ENCODE results near the gene POLR3B.
"Not testable (repeated sequence)": the region's sequence is repeated elsewhere in the genome, so short reads cannot be mapped to it uniquely, and the experiment has no call there.

The POLR3B gene

DNA sequence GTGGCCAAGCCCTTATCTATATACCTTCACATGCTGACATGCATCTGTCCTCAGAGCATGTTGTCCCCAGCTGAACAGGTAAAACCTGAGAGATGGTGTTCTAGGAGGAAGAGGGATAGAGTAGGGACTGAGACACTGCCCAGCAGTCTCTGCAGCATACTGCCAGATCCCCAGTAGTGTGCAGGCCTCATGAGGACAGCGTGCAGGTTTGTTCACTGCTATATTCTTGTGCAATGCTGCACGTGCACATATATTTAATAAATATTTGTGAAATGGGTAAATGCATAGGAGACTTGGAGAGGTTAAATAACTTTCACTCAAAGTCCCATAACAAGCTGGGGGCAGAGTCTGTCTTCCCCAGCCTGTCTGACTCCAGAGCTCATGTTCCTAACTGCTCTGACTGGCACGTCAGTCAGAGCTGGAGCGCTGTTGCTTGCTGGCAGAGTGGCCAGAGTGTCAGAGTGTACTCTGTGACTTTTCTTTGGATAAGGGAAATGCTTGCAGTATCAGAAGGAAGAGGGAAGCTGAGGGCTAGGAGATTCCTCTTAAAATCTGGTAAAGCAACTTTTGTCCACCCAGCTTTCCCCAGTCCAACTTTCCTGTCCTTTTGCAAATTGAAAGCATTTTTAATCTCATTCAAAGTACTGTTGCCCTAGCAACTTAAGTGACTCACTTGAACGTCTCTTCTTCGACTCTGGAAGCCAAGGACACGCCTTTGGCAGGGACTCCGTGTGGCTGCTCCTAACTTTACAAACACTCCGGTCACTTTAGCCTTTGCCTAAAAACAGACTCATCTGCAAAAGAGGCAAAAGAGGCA is 14.9 kb upstream of the POLR3B start:
- DNase-seq (ENCODE audit: low spot score): peak; percentile 17

DNA sequence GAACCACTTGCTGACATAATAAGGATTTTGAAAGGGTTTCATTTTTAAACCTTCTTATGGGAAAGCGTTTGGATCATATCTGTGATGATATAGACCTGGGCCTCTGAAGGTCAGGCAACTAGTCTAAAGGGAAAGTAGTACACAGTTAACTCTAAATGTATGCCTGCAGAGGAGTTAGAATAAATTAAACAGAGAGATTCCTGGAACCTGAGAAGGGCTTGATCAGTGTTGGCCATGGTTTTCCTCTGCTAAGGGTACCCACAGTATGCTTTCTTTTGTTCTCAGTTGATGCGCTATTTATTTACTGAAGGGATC is 14.4 kb upstream of the POLR3B start:
- DNase-seq (ENCODE audit: low spot score): no peak

DNA sequence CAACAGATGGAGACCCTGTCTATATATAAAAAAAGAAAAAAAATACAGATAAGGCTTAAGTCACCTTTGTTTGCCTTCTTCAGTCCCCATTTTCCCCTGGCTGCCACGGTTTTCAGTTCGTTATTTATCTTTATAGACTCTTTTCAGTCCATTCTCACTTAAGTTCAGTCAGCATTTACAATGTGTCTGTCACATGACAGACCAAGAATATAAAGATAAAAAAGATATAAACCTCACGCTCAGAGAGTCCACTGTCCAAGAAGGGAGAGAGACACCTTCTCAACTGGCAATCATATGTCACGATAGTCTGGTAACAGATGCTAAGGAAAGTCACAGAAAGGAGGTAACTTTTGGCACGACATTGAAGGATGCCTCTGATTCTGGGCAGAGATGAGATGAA is 13.4 kb upstream of the POLR3B start:
- DNase-seq (ENCODE audit: low spot score): no peak

DNA sequence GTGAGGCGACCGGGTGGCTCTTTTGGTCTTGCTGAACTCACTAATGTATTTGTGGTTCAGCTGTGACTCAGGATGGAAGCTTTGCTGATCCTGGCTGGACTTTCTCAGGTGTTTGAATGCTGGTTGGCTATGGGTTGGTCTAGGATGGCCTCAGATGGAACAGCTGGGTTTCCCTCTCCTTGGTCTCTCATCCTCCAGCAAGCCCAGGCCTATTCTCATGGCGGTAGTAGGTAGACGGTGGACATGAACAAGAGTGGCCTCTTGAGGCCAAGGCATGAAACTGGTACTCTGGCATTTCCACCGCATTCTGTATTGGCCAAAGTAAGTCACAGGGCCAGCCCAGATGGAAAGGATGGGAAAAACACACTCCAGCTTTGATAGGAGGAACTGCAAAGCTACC is 11.8 kb upstream of the POLR3B start:
- peak; percentile 6 for DNase-seq (ENCODE audit: low spot score)

DNA sequence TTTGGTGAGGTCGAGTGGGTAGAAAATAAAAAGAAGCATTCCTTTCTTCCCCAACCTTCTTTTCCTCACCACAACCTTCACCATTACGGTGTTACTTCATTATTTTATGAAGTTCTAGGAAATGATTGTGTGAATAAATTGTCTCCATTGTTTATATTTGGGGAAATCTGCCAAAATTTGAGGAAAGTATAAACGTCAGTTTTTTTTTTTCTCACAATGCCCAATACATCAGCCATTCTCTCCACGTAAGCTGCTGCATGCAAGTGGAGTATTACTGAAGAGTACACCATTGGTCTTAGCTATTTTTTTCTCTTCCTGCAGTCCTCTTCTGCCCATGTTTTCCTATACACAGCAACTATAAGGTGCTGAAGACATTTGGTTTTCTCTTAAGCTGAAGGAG is 9.1 kb upstream of the POLR3B start:
- no peak for DNase-seq (ENCODE audit: low spot score)

DNA sequence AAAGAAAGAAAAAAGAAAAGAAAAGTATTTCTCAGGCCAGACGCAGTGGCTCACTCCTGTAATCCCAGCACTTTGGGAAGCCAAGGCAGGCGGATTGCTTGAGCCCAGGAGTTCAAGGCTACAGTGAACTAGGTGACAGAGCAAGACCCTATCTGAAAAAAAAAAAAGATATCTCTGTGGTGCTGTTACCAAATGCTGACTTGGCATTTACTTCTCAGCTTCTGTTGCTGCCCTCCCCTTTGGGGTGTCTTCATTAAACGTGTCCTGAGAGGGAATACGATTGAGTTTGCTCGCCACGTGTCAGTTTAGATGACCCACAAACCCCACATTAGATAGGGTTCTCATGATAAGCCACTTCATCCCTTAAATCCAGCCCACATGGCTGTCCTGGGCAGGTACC is 4.4 kb upstream of the POLR3B start:
- no peak for DNase-seq (ENCODE audit: low spot score)

DNA sequence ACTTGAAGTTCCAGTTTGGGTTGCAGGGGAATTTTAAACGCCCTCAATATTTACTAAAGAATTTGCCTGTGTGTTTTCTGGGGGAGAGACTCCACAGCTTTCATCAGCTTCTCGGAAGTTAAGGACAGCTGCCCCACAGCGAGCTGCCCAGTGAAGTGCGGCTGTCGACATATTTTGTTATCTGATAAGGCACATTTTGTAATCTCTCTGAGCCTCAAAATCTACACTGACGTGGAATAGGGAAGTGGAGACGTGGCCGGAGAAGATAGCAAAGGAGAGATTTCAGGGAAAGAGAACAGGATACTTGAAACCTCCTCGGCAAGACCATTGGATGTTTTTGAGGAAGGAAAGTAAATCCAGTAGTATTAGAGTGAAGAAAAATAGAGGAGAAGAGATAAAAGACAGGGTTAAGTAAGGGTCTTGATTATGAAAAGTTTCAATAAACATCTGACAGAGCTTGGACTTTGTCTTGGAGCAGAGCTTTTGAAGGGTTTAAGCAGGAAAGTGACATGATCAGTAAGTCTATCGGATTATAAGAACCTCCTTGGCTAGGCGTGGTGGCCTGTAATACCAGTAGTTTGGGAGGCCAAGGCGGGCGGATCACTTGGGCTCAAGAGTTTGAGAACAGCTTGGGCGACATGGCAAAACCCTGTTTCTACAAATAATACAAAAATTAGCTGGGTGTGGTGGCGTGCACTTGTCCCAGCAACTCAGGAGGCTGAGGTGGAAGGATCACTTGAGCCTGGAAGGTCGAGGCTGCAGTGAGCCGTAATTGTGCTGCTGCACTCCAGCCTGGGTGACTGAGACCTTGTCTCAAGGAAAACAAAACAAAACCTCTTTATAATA is 1.1 kb downstream of the POLR3B start:
- peak; percentile 41 for DNase-seq (ENCODE audit: low spot score)

DNA sequence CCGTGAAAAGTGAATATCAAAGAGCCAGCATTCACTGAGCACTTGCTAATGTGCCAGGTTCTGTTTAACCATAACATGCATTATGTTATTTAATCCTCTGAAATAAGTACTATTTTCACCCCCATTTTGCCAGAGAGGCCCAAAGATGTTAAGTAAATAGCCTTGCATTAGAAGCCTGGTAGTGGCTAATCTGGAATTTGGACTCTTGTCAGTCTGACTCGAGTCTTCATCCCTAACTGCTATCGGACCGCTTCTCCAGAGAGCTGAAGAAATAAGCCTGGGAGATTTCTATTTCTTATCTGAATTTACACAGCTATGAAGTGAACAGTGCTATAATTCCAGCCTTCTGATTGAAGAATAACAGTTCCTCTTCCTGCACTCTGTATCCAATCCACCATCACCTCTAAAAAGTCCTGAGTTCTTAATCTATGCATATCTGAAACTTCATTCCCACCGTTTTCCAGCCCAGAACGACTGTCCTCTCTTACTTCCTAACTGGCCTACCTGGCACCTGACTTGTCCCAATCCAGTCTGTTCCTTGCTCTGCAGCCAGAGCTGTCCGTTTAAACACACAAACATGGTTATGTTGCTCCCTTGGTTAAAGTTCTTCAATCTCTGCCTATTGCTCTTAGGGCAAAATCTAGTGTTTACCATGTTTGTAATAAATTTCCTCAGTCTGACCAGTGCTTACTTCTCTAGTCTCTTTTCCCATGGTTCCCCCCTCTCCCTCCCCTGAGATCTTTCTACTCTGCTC is 2.3 kb downstream of the POLR3B start:
- no peak for DNase-seq (ENCODE audit: low spot score)

DNA sequence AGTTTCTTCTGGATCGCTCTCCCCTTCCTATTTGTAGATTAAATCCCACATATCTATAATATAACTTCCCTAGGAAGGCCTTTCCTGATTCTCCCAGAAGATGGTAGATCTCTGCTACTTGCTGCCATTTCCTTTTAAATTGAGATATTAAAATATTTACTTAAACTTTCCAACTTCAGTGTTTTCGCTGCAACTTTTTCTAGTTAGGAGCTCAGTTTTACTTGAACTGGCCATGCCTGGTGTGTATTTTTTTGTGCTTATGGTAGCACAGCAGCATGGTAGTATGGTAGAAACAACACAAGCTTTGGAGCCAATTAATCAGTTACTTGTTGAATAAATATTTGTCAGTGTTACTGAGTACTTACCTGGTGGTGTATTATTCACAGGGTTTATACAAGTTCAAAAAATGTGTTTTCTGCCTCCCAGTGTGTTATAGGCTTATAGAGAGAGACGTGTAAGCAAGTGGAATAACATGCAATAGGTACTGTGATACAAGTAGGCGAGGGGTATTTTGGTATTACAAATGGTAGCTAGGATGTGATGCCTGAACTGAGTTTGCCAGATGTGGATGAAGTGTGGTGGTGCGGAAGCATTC is 2.9 kb downstream of the POLR3B start:
- no peak for DNase-seq (ENCODE audit: low spot score)

DNA sequence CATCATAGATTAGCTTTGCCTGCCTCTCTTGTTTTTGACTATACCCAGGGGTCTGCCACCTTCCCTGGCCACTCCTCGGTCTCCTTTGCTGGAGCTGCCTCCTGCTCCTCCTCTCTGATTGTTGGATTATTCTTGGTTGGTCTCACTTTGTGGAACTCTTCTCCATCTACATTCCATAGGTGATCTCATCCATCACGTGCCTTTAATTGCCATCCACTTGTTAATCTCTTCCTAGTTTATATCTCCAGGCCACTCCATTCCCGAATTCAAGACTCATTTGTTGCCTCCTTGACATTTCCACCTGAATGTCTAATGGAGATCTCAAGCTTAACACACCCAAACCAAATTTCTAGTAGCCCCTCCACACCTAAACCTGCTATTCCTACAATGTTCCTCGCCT is 5.4 kb downstream of the POLR3B start:
- no peak for DNase-seq (ENCODE audit: low spot score)

DNA sequence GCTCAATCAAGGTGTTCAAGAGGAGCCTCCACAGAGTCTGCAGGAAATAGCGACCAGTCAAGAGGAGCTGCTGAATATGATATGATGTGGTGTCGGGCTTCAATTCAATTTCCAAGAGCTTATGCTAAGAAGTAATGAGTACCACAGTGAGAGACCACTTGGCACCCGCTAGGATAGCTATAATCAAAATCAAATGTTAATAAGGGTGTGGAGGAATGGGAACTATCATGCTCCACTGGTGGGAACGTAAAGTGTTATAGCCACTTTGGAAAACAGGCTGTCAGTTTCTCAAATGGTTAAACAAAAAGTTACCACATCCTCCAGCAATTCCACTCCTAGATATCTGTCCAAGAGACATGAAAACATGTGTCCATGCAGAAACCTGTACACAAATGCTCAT is 6.7 kb downstream of the POLR3B start:
- DNase-seq (ENCODE audit: low spot score): no peak

DNA sequence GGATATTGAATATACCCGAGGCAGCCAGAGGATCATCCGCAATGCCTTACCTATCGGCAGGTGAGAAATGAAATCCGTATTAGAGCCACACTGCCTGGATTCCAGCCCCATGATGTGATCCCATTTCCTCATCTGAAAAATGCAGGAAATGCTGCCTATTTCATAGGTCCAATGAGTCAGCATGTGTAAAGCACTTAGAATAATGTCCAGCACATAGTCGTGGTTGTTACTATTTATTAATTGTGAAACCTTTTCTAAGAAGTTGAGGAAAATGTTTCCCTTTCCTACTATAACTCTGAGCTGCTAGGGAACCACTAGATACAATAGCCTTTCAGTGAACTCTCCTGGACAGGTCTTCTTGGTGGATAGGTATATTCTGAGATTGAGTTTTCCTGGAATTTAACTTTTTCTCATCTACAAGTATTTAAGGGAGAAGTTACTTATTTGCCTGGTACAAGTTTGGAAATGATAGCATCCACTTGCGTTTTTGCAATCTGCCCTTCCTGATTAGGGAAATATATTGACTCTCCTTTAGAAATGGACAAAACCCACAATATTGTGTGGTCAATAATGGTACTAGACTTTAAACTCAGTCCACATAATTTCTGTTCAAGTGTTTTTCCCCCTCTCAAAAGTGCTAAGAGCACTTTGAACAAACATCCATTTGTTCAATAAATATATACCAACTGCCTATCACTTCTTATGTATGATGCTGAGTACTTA is 12.2 kb downstream of the POLR3B start:
- no peak for DNase-seq (ENCODE audit: low spot score)

DNA sequence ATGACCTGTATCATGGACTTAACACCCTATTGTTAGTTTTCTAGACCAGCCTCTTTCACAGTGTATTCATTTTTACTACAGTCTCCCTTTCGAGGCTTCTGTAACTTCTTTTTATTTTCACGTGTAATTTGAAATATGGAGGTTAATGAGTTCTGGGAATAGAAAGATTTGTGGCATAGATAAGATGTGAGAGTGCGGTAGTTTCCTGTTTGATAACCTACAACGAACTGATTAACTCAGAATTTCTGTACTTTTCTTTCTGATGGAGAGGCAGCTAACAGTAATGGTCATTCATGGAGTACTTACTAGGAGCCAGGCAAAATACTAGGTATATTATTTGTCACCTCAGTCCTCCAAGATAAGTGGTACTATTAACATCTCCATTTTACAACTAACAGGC is 21.2 kb downstream of the POLR3B start:
- DNase-seq (ENCODE audit: low spot score): no peak

DNA sequence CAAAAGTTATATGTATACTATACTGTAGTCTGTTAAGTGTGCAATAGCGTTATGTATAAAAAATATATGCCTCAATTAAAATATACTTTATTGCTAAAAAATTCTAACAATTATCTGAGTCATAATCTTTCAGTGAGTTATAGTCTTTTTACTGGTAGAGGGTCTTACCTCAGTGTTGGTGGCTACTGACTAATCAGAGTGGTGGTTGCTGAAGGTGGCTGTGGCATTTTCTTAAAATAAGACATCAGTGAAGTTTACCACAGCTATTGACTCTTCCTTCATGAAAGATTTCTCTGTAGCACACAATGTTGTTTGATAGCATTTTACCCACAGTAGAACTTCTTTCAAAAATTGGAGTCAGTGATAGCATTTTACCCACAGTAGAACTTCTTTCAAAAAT is 23.4 kb downstream of the POLR3B start:
- no peak for DNase-seq (ENCODE audit: low spot score)

DNA sequence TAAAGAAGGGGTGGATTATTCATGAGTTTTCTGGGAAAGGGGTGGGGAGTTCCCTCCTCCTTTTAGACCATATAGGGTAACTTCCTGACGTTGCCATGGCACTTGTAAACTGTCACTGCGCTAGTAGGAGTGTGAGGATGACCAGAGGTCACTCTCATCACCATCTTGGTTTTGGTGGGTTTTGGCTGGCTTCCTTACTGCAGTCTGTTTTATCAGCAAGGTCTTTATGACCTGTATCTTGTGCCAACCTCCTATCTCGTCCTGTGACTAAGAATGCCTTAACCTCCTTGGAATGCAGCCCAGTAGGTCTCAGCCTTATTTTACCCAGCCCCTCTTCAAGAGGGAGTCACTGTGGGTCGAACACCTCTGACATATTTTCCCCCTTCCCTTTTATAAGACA is 24.3 kb downstream of the POLR3B start:
- not testable (repeated sequence) for DNase-seq (ENCODE audit: low spot score)

DNA sequence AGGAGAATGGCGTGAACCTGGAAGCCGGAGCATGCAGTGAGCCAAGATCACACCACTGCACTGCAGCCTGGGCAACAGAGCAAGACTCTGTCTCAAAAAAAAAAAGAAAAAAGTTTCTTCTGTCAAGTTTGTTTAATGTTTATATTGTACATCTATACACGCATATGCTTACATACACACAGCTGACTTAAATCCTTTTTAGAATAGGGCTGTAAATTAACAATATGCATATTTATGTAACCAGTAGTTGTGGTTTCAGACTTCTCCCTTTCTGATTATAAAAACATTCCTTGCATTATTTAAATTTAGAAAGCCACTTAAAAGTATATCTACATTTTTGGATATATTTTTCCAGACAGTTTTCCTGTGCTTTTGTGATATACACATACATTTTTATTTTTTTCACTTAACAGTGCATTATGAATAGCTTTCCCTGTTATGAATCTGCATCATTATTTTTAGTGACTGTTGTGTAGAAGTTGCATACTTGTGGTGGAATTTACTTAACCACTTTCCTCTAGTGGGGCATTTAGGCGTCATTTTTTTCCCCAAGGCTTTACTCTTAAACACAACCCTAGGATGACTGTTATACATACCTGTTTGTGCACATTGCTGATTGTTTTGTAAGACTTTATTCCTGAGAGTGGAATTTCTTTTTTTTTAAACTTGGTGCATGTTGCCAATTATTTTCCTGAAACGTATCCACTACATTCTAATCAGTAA is 29.4 kb downstream of the POLR3B start:
- DNase-seq (ENCODE audit: low spot score): no peak

DNA sequence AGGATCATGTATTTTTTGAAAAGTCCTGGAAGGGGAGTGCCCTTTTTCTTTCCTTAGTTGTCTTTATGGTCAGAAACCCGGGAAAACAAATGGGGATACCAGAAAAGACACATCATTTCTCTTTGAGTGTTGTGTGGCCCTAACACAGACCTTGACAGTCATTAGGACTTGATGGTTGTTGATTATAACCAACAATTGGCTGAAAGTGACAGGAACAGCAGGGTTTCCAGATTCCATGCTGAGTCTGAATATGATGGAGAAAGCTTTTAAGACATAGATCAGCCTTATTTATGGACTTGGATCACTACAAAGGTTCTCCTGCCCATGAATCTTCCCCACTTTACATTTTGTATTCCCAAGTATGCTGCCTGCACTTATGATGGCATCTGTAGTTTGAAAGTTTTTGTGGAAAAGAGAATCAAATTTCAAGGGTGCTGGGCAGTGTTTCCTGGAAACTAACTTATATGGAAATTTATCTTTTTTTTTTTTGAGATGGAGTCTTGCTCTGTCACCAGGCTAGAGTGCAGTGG is 30.4 kb downstream of the POLR3B start:
- no peak for DNase-seq (ENCODE audit: low spot score)

DNA sequence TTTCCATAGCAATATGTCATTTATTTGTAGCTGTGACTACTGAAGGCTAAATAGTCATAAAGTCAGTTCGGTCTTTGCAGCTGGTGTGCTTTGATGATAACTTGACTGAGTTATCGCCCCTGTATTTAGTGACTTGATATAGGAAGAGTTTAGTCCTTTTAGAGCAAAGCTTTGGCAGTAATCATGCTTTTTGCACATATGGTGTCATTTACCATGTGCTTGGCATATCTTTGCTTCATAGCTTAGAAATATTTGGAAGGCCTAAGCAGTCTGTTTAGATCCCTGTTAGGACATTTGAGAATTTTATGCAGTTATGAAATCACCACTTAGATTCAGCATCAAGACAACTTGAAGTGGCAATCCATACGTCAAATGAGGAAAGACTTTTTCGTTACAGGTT is 31.6 kb downstream of the POLR3B start:
- DNase-seq (ENCODE audit: low spot score): no peak

DNA sequence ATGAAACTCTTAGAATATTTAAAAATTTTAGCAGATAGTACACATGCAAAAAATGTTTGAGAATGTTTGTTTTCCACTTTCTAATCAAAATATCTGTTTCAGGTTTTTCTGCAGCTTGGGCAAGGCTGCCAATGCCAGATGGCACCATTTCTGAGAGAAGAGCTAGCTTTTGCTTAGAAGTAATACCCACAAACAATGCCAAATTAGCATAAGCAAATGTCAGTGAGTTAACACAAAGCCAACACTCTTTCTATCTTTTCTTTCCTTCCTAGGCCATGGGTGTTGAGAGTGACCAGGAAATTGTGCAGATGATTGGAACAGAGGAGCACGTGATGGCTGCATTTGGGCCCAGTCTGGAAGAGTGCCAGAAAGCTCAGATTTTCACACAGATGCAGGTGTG is 35.2 kb downstream of the POLR3B start:
- DNase-seq (ENCODE audit: low spot score): no peak

DNA sequence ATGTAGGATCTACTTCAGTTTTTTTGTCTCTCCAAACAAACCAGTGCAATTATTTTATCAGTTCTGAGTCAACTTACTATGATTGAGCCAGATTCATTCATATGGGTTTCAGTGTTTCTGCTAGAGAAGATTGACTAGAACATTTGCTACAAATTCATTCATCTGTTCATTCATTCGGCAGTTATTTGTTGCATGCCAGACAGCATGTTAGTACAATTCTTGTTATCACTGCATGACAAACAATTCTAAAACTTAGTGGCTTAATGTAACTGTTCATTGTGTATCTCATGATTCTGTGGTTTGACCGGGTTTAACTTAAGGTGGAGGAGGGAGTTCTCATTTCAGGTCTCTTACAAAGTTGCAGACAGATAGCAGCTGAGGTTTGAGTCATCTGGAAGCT is 52.3 kb downstream of the POLR3B start:
- no peak for DNase-seq (ENCODE audit: low spot score)

DNA sequence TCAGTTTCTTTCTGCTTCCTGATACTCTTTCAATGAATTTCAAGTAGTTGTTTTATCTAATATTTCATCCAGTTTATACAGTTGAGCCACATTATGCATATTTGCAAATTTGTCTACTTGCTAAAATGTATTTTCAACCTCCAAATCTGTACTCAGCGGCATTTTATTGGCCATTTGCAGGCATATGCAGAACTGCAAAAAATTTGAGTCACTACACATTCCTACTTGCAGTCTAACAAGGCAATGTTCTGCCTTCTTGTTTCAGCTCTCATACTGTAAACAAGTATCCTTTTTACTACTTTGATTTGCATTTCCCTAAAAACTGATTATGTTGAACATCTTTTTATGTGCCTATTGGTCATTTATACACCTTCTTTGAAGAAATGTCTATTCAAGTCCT is 55.0 kb downstream of the POLR3B start:
- DNase-seq (ENCODE audit: low spot score): no peak
